ENCODE measurements around the gene SLC25A13. TPM values are rescaled to one million over a fixed set of nuclear protein-coding genes. Genes with fewer than 3 reads are reported as not detected.
A peak's percentile ranks its signal among the peaks of the same experiment; 100 is the strongest.

The SLC25A13 gene
- total and polyA plus RNA-seq, 2 donors (not counting 1 experiment from before 2014, with no cell fraction given), result 6.9 to 12.0 TPM

DNA sequence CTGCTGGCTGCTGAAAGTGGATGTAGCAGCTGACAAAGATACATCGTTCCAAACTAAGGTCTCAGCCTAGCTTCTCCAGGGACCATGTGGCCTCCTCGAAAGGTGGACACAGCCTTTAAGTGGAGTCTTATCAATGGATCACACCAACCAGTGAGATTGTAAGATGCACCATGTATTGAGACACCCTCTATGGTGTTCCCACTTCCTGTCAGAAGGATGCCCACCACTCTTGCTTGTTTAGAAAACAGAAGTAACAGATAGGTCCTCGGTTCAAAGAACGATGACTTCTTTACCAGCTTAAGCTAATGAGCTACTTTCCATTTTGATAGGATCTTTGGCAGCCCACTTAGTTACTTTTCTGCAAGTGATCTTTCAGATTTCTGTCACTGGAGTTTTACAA is 34.3 kb downstream of the SLC25A13 start:
- H3K27ac ChIP-seq (ENCODE audit: insufficient read depth, low read length), result no peak overlapping the region
- H3K36me3 ChIP-seq (ENCODE audit: control insufficient read depth, insufficient read depth, low read length), result no peaks in the 10 kb centered on the region
- H3K4me1 ChIP-seq (ENCODE audit: control insufficient read depth, extremely low read depth, insufficient read depth, low read length), result no peaks in the 10 kb centered on the region
- no peak for TF ChIP-seq EZH2 (IDR thresholded peaks at IDR 0.05; ENCODE audit: low read length, missing control alignments)
- TF ChIP-seq, protein P1, sequence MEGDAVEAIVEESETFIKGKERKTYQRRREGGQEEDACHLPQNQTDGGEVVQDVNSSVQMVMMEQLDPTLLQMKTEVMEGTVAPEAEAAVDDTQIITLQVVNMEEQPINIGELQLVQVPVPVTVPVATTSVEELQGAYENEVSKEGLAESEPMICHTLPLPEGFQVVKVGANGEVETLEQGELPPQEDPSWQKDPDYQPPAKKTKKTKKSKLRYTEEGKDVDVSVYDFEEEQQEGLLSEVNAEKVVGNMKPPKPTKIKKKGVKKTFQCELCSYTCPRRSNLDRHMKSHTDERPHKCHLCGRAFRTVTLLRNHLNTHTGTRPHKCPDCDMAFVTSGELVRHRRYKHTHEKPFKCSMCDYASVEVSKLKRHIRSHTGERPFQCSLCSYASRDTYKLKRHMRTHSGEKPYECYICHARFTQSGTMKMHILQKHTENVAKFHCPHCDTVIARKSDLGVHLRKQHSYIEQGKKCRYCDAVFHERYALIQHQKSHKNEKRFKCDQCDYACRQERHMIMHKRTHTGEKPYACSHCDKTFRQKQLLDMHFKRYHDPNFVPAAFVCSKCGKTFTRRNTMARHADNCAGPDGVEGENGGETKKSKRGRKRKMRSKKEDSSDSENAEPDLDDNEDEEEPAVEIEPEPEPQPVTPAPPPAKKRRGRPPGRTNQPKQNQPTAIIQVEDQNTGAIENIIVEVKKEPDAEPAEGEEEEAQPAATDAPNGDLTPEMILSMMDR (conservative IDR thresholded peaks at IDR 0.05 in 1 of 2, IDR thresholded peaks at IDR 0.05 in 1 of 2; ENCODE audit: low read depth in 1 of 2, low read length in 2 of 2), result no peak
- H3K27me3 ChIP-seq (ENCODE audit: control insufficient read depth, insufficient read depth, low read length), result no peaks in the 10 kb centered on the region
- DNase-seq (ENCODE audit: low read depth in 2 of 2), result no peak
- H3K79me2 ChIP-seq (ENCODE audit: control insufficient read depth, insufficient read depth, low read length), result no peaks in the 10 kb centered on the region
- H2AFZ ChIP-seq (ENCODE audit: low read length), result no peak overlapping the region
- H4K20me1 ChIP-seq (ENCODE audit: control insufficient read depth, extremely low read depth, insufficient read depth, low read length), result no peaks in the 10 kb centered on the region
- no peaks in the 10 kb centered on the region for H3K9me3 ChIP-seq (ENCODE audit: control insufficient read depth, insufficient read depth, low read depth, low read length)
- no peak overlapping the region for H3K4me3 ChIP-seq (replicated peaks in 1 of 4; ENCODE audit: control extremely low read depth in 1 of 4, insufficient read depth in 1 of 4, low read depth in 3 of 4, low read length in 4 of 4)
- no peak overlapping the region for H3K9ac ChIP-seq (ENCODE audit: insufficient read depth, low read length)
- H3K4me2 ChIP-seq (ENCODE audit: extremely low read depth, insufficient read depth, low read length), result no peak overlapping the region

DNA sequence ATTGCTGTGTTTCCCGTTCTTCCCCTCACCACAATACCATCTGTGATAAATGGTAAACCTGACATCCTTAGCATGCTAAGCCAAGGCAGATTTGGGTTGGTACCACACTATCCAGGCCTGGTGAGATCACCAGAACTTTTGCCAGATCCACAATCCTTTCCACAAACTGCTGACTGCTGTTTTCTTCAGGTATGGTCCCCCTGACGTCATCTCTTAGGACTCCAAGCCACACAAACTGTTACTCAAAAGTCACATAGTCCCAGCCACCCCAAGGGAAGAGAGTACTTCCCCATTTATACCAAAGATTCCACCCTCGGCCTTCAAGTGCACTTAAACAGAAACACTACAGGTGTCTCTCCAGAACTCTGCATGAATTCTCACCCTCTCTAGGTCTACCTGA is 34.8 kb downstream of the SLC25A13 start:
- Histone ChIP-seq H3K36me3 (ENCODE audit: control insufficient read depth, insufficient read depth, low read length) (no peaks in the 10 kb centered on the region), H3K9ac (ENCODE audit: insufficient read depth, low read length) (no peak overlapping the region), H2AFZ (ENCODE audit: low read length) (no peak overlapping the region), H3K4me1 (ENCODE audit: control insufficient read depth, extremely low read depth, insufficient read depth, low read length) (no peaks in the 10 kb centered on the region), H3K4me3 (replicated peaks in 1 of 4; ENCODE audit: control extremely low read depth in 1 of 4, insufficient read depth in 1 of 4, low read depth in 3 of 4, low read length in 4 of 4) (no peak overlapping the region), H3K79me2 (ENCODE audit: control insufficient read depth, insufficient read depth, low read length) (no peaks in the 10 kb centered on the region), H3K27me3 (ENCODE audit: control insufficient read depth, insufficient read depth, low read length) (no peaks in the 10 kb centered on the region), H3K4me2 (ENCODE audit: extremely low read depth, insufficient read depth, low read length) (no peak overlapping the region), H4K20me1 (ENCODE audit: control insufficient read depth, extremely low read depth, insufficient read depth, low read length) (no peaks in the 10 kb centered on the region), H3K27ac (ENCODE audit: insufficient read depth, low read length) (no peak overlapping the region), H3K9me3 (ENCODE audit: control insufficient read depth, insufficient read depth, low read depth, low read length) (no peaks in the 10 kb centered on the region)
- TF ChIP-seq, protein P1 (conservative IDR thresholded peaks at IDR 0.05 in 1 of 2, IDR thresholded peaks at IDR 0.05 in 1 of 2; ENCODE audit: low read depth in 1 of 2, low read length in 2 of 2), result no peak
- no peak for TF ChIP-seq EZH2 (IDR thresholded peaks at IDR 0.05; ENCODE audit: low read length, missing control alignments)
- DNase-seq (ENCODE audit: low read depth in 2 of 2), result no peak

DNA sequence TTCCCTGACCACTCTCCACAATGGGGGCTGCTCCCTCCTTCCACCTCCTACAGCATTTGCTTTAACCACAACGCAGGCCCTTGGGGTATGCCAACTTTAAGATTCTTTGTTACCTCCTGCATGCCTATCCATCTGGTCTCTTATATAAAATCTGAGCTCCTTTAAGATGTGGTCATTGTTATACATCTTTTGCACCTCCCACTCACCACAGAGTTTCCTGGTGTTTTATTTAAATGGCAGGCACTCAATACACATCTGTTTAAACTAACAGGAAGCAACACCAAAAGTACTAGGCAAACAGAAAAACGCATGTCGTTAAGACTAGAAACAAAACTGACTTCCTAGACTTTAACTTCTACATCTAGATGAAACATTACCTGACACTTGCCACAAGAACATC is 36.3 kb downstream of the SLC25A13 start:
- Histone ChIP-seq H3K4me3 (replicated peaks in 1 of 4; ENCODE audit: control extremely low read depth in 1 of 4, insufficient read depth in 1 of 4, low read depth in 3 of 4, low read length in 4 of 4) (no peak overlapping the region), H3K4me1 (ENCODE audit: control insufficient read depth, extremely low read depth, insufficient read depth, low read length) (no peaks in the 10 kb centered on the region), H3K9ac (ENCODE audit: insufficient read depth, low read length) (no peak overlapping the region), H3K4me2 (ENCODE audit: extremely low read depth, insufficient read depth, low read length) (peak overlapping the region; percentile 35), H4K20me1 (ENCODE audit: control insufficient read depth, extremely low read depth, insufficient read depth, low read length) (no peaks in the 10 kb centered on the region), H2AFZ (ENCODE audit: low read length) (no peak overlapping the region), H3K27me3 (ENCODE audit: control insufficient read depth, insufficient read depth, low read length) (no peaks in the 10 kb centered on the region), H3K36me3 (ENCODE audit: control insufficient read depth, insufficient read depth, low read length) (no peaks in the 10 kb centered on the region), H3K27ac (ENCODE audit: insufficient read depth, low read length) (no peak overlapping the region), H3K9me3 (ENCODE audit: control insufficient read depth, insufficient read depth, low read depth, low read length) (no peaks in the 10 kb centered on the region), H3K79me2 (ENCODE audit: control insufficient read depth, insufficient read depth, low read length) (no peaks in the 10 kb centered on the region)
- TF ChIP-seq EZH2 (IDR thresholded peaks at IDR 0.05; ENCODE audit: low read length, missing control alignments), result no peak
- TF ChIP-seq, protein P1 (conservative IDR thresholded peaks at IDR 0.05 in 1 of 2, IDR thresholded peaks at IDR 0.05 in 1 of 2; ENCODE audit: low read depth in 1 of 2, low read length in 2 of 2), result no peak
- peak in 1 of 2 donors; percentile 6 for DNase-seq (ENCODE audit: low read depth in 2 of 2)
